Transverse colon (tissue), 3 donors: ENCODE measurements around the gene MDN1.

Experiments used
- CTCF ChIP-seq, 5 experiments: fragments of 200-600 bp in 3 of 5; fragments of 450-650 bp in 2 of 5; sonication (generic) in 3 of 5; IDR thresholded peaks; 1 replicate in 2 of 5; 2 replicates in 3 of 5; pipeline ENCODE4 v1.5.1; 2016 to 2017; ENCODE audit warnings: antibody characterized with exemption in 5 of 5, inconsistent platforms in 3 of 5, mild to moderate bottlenecking in 2 of 5, moderate library complexity in 1 of 5
- POLR2A ChIP-seq: fragments of 450-650 bp; IDR thresholded peaks from one replicate; pipeline ENCODE4 v1.6.1; 2016; ENCODE audit warnings: antibody characterized with exemption, mild to moderate bottlenecking, moderate library complexity

GRCh38 chr6:89853068-89853467, 33.5 kb upstream of the MDN1 start:
- TF ChIP-seq POLR2A, result no peak
- no peak for TF ChIP-seq CTCF (IDR thresholded peaks at IDR 0.05)
